ENCODE measurements around the gene FCGBP.
"Not testable (repeated sequence)": the region's sequence is repeated elsewhere in the genome, so short reads cannot be mapped to it uniquely, and the experiment has no call there.

The FCGBP gene

GRCh38 chr19:39934584-39935363, at the start of gene FCGBP:
Gene FCGBP (minus strand): TSS chr19:39934634.
- FAIRE-seq, result no peak

- no peak for FAIRE-seq
These were observed 49.4 kb upstream of the FCGBP start for GRCh38 chr19:39983695-39984300.

GRCh38 chr19:39982883-39983282, 48.4 kb upstream of the FCGBP start:
- FAIRE-seq, result no peak

GRCh38 chr19:39974377-39975155, 40.1 kb upstream of the FCGBP start:
- FAIRE-seq, result no peak

- no peak for FAIRE-seq
These were observed 37.1 kb upstream of the FCGBP start for GRCh38 chr19:39971380-39972035.

- FAIRE-seq, result peak; percentile 97
These were observed 36.4 kb upstream of the FCGBP start, which contains the start of gene PSMC4 for GRCh38 chr19:39970675-39971379. Gene PSMC4 (plus strand): TSS chr19:39971165. CDS start chr19:39971203, 38 bp downstream.

GRCh38 chr19:39970425-39970674, 35.9 kb upstream of the FCGBP start:
- FAIRE-seq, result no peak

GRCh38 chr19:39969681-39970424, 35.4 kb upstream of the FCGBP start:
- no peak for FAIRE-seq

GRCh38 chr19:39969266-39969665, 34.8 kb upstream of the FCGBP start:
- FAIRE-seq, result no peak

- no peak for FAIRE-seq
These were observed 34.4 kb upstream of the FCGBP start for GRCh38 chr19:39968789-39969188.

- FAIRE-seq, result no peak
These were observed 33.1 kb upstream of the FCGBP start for GRCh38 chr19:39967561-39967960.

GRCh38 chr19:39966617-39967016, 32.2 kb upstream of the FCGBP start:
- no peak for FAIRE-seq

GRCh38 chr19:39963898-39964297, 29.5 kb upstream of the FCGBP start:
- FAIRE-seq, result no peak

- not testable (repeated sequence) for FAIRE-seq
These were observed 25.0 kb upstream of the FCGBP start for GRCh38 chr19:39959407-39959806.

- FAIRE-seq, result not testable (repeated sequence)
These were observed 24.5 kb upstream of the FCGBP start for GRCh38 chr19:39958942-39959341.

GRCh38 chr19:39957886-39958285, 23.5 kb upstream of the FCGBP start:
- FAIRE-seq, result not testable (repeated sequence)

- FAIRE-seq, result no peak
These were observed 19.5 kb upstream of the FCGBP start for GRCh38 chr19:39953915-39954314.

GRCh38 chr19:39951686-39952085, 17.3 kb upstream of the FCGBP start:
- no peak for FAIRE-seq

- FAIRE-seq, result no peak
These were observed 16.7 kb upstream of the FCGBP start for GRCh38 chr19:39951065-39951650.

- FAIRE-seq, result no peak
These were observed 14.8 kb upstream of the FCGBP start for GRCh38 chr19:39949026-39949747.

GRCh38 chr19:39946532-39946931, 12.1 kb upstream of the FCGBP start:
- FAIRE-seq, result no peak
